Karpas-422 (cell line): ENCODE results near the gene HIP1. TPM values are rescaled to one million over a fixed set of nuclear protein-coding genes. Genes with fewer than 3 reads are reported as not detected.
"Not testable (repeated sequence)": the region's sequence is repeated elsewhere in the genome, so short reads cannot be mapped to it uniquely, and the experiment has no call there.

Source experiments
- DNase-seq: peaks from one replicate; pipeline ENCODE4 v3.0.0-alpha.2; 2015
- H2AFZ ChIP-seq: fragments of 200-600 bp; sonication (generic); 2 replicates; pipeline ENCODE4 v1.6.1; 2014; ENCODE audit warnings: antibody characterized with exemption, low read length, mixed read lengths
- H3K27ac ChIP-seq: fragments of 200-600 bp; sonication (generic); 2 replicates; pipeline ENCODE4 v1.5.1; 2014; ENCODE audit warnings: mild to moderate bottlenecking, low read length, moderate library complexity
- H3K27me3 ChIP-seq: fragments of 200-600 bp; sonication (generic); 2 replicates; pipeline ENCODE4 v1.6.1; 2014; ENCODE audit warnings: low read length, mixed read lengths
- H3K36me3 ChIP-seq: fragments of 200-600 bp; sonication (generic); 2 replicates; pipeline ENCODE4 v1.6.1; 2014; ENCODE audit warnings: low read length, mixed read lengths; ENCODE audit not compliant: insufficient read depth
- H3K4me1 ChIP-seq: fragments of 200-600 bp; sonication (generic); 2 replicates; pipeline ENCODE4 v1.6.1; 2014; ENCODE audit warnings: mild to moderate bottlenecking, low read length, mixed read lengths
- H3K4me2 ChIP-seq: fragments of 200-600 bp; sonication (generic); 2 replicates; pipeline ENCODE4 v1.6.1; 2014; ENCODE audit warnings: low read length, low read depth, mild to moderate bottlenecking; ENCODE audit not compliant: poor library complexity, severe bottlenecking
- H3K4me3 ChIP-seq: fragments of 200-600 bp; sonication (generic); 2 replicates; pipeline ENCODE4 v1.5.1; 2014; ENCODE audit warnings: mild to moderate bottlenecking, antibody characterized with exemption, low read length, mixed read lengths
- H3K79me2 ChIP-seq: fragments of 200-600 bp; sonication (generic); 2 replicates; pipeline ENCODE4 v1.6.1; 2014; ENCODE audit warnings: mild to moderate bottlenecking, low read length, mixed read lengths
- H3K9ac ChIP-seq: fragments of 200-600 bp; sonication (generic); 2 replicates; pipeline ENCODE4 v1.6.0; 2014; ENCODE audit warnings: low read length
- H3K9me2 ChIP-seq: fragments of 200-600 bp; sonication (generic), shearing (Covaris generic); replicated peaks from 2 replicates; pipeline ENCODE4 v1.6.0; 2014; ENCODE audit warnings: mild to moderate bottlenecking, low read length, moderate library complexity; ENCODE audit not compliant: insufficient read depth
- H3K9me3 ChIP-seq: fragments of 300-700, 200-600 bp; sonication (generic); 2 replicates; pipeline ENCODE4 v1.6.1; 2014; ENCODE audit warnings: low read length, mixed read lengths
- H4K20me1 ChIP-seq: fragments of 200-600 bp; sonication (generic); 2 replicates; pipeline ENCODE4 v1.6.1; 2014; ENCODE audit warnings: mild to moderate bottlenecking, antibody characterized with exemption, low read length, low read depth; ENCODE audit not compliant: insufficient read depth
- small RNA-seq: library from RNA; depleted of rRNA; stranded (forward); fragments of <200 nt; gene quantifications from one replicate; pipeline ENCODE3, GENCODE V24; 2014
- total RNA-seq: library from RNA; depleted of rRNA; stranded (reverse); fragments of >200 nt; shearing (Covaris generic); gene quantifications from 2 replicates; pipeline ENCODE4 v1.2.3, GENCODE V29; 2014; ENCODE audit warnings: low replicate concordance; rRNA removed

Gene HIP1
- total RNA-seq, 1 experiment from 2014 or later, result 0.34 TPM

DNA sequence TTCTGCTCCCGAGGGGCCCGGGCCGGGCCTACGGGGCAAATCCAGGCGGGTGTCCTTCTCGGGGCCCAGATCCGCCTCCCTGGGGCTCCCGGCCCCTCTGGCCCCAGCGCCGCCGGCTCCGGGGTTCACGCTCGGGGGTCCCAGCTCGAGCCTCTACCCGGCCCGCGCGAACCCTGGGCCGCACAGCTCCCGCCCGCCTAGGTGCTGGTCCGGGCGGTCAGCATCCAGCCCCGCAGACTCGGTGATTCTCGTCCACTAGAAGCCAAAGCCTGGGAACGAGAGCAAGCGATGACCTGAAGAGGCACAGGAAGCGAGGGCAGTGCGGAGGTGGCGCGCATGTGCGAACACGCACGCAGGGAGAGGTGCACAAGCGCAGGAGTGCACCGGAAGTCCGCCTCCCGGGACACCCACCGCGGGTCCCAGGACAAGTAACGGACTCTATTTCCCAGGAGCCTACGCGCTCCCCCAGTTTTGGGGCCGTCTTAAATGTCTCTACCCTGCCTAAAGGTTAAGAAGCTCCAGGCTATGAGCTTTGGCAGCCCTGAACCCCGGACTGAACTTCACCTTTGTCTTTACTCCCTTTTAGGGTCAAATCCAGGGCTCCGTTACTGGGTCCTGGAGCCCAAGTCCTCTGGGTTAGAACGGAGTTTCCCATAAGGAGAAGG, 252.6 kb downstream of the HIP1 start, which contains the start of gene POM121C:
Gene POM121C (minus strand): TSS at position 321 of the 665 bp plus-strand sequence. CDS start 44,803 bp downstream, outside the sequence.
- Histone ChIP-seq H3K79me2 (peaks cover 35% of the 10 kb centered on the region), H3K9ac (peak within 1 kb of the TSS; percentile 89), H3K4me3 (peak within 1 kb of the TSS; percentile 86), H3K4me2 (peak within 1 kb of the TSS; percentile 72), H3K27ac (peak within 1 kb of the TSS; percentile 52)
- H3K9me3 ChIP-seq, H3K27me3 ChIP-seq, H3K9me2 ChIP-seq, H4K20me1 ChIP-seq, H3K4me1 ChIP-seq, H3K36me3 ChIP-seq, H2AFZ ChIP-seq: not testable (repeated sequence)
- DNase-seq, result peak; percentile 97

GRCh38 chr7:75485355-75485978, 253.3 kb downstream of the HIP1 start:
- peak overlapping the region; percentile 86 for H3K4me3 ChIP-seq
- H3K9ac ChIP-seq, result peak overlapping the region; percentile 89
- H3K27ac ChIP-seq, result peak overlapping the region; percentile 52; the same call in 1 of the 2 replicates

More at GRCh38 chr7:75485355-75485978, 253.3 kb downstream of the HIP1 start:
- H3K27me3 ChIP-seq, H3K9me2 ChIP-seq, H3K9me3 ChIP-seq, H2AFZ ChIP-seq, H3K4me1 ChIP-seq, H4K20me1 ChIP-seq, H3K36me3 ChIP-seq: not testable (repeated sequence)
- peak; percentile 50 for DNase-seq
- peaks cover 35% of the 10 kb centered on the region for H3K79me2 ChIP-seq
- peak overlapping the region; percentile 72 for H3K4me2 ChIP-seq

Small RNAs within 50 kb of the gene (small RNA-seq; reads per million reads assigned to genes)
- gene AC211429.1, result not detected
- gene RF00019, result not detected

Other genes starting within 250 kb of the HIP1 start
- gene SPDYE5, start 246.6 kb downstream of the HIP1 start, total RNA-seq, result not detected in 2 replicates
- gene CCL26, start 33.3 kb upstream of the HIP1 start, total RNA-seq, result not detected in 2 replicates
- not detected in 2 replicates for gene CCL24, start 74.9 kb upstream of the HIP1 start, total RNA-seq
- gene RHBDD2, start 140.1 kb upstream of the HIP1 start, total RNA-seq, result 35.2 and 35.5 TPM in 2 replicates
- gene POR, start 176.2 kb upstream of the HIP1 start, total RNA-seq, result 19.8 and 38.9 TPM in 2 replicates